WERI-Rb-1 (cell line): ENCODE results near the gene MCU.

Experiments
- DNase-seq: peaks from one replicate; pipeline ENCODE4 v3.0.0-alpha.2; 2020
- H3K27ac ChIP-seq: fragments of 250-450 bp; sonication (Bioruptor Pico); 2 replicates; pipeline ENCODE4 v1.5.1; 2020; ENCODE audit warnings: mild to moderate bottlenecking, moderate library complexity
- H3K27me3 ChIP-seq: fragments of 250-450 bp; sonication (Bioruptor Pico); 2 replicates; pipeline ENCODE4 v1.5.1; 2021; ENCODE audit warnings: mild to moderate bottlenecking, low read depth, moderate library complexity; ENCODE audit not compliant: insufficient read depth, severe bottlenecking
- H3K36me3 ChIP-seq: fragments of 250-450 bp; sonication (Bioruptor Pico); 2 replicates; pipeline ENCODE4 v1.5.1; 2020; ENCODE audit warnings: mild to moderate bottlenecking, moderate library complexity
- H3K4me3 ChIP-seq: 2 replicates; pipeline ENCODE4 v1.5.1; 2011; ENCODE audit warnings: low read depth, mild to moderate bottlenecking, control low read depth, low read length
- H3K9me3 ChIP-seq: fragments of 250-450 bp; sonication (Bioruptor Pico); 2 replicates; pipeline ENCODE4 v1.5.1; 2021; ENCODE audit warnings: mild to moderate bottlenecking, moderate library complexity; ENCODE audit not compliant: severe bottlenecking
- CTCF ChIP-seq: IDR thresholded peaks from 2 replicates; pipeline ENCODE4 v1.5.1; 2011; ENCODE audit warnings: low read depth, mild to moderate bottlenecking, control low read depth, inconsistent platforms, low read length

Gene MCU

GRCh38 chr10:72709041-72709440 is 17.1 kb downstream of the MCU start:
- no peak overlapping the region for H3K27ac ChIP-seq
- H3K36me3 ChIP-seq = no peaks in the 10 kb centered on the region
- H3K4me3 ChIP-seq = no peak overlapping the region
- no peak for DNase-seq
- TF ChIP-seq CTCF = no peak
- H3K27me3 ChIP-seq = no peaks in the 10 kb centered on the region
- H3K9me3 ChIP-seq = no peaks in the 10 kb centered on the region

- Histone ChIP-seq H3K27ac (no peak overlapping the region), H3K27me3 (no peaks in the 10 kb centered on the region), H3K4me3 (no peak overlapping the region), H3K36me3 (peaks cover 2% of the 10 kb centered on the region; the same call in 1 of the 2 replicates), H3K9me3 (no peaks in the 10 kb centered on the region)
- DNase-seq = no peak
- TF ChIP-seq CTCF = no peak
Measured at GRCh38 chr10:72712136-72712535, 20.2 kb downstream of the MCU start.

GRCh38 chr10:72719941-72720592 is 28.1 kb downstream of the MCU start:
- H3K9me3 ChIP-seq = no peaks in the 10 kb centered on the region
- no peak overlapping the region for H3K4me3 ChIP-seq
- H3K27ac ChIP-seq = no peak overlapping the region
- no peak for DNase-seq
- TF ChIP-seq CTCF = no peak
- no peaks in the 10 kb centered on the region for H3K27me3 ChIP-seq
- peaks cover 2% of the 10 kb centered on the region; the same call in 1 of the 2 replicates for H3K36me3 ChIP-seq

GRCh38 chr10:72720814-72721660 is 29.1 kb downstream of the MCU start:
- no peaks in the 10 kb centered on the region for H3K36me3 ChIP-seq
- DNase-seq = no peak
- H3K27ac ChIP-seq = no peak overlapping the region
- H3K4me3 ChIP-seq = no peak overlapping the region
- no peak for TF ChIP-seq CTCF
- H3K9me3 ChIP-seq = no peaks in the 10 kb centered on the region
- H3K27me3 ChIP-seq = no peaks in the 10 kb centered on the region

- Histone ChIP-seq H3K36me3 (no peaks in the 10 kb centered on the region), H3K9me3 (no peaks in the 10 kb centered on the region), H3K27me3 (no peaks in the 10 kb centered on the region), H3K27ac (no peak overlapping the region), H3K4me3 (no peak overlapping the region)
- TF ChIP-seq CTCF = no peak
- no peak for DNase-seq
Measured at GRCh38 chr10:72727130-72727529, 35.2 kb downstream of the MCU start.
